NCI-H1436 (cell line): ENCODE data around the gene FGF14.

Experiments
- DNase-seq: peaks from one replicate; lab custom pipeline; 2025; lab: John Stamatoyannopoulos, UW

FGF14 gene

GRCh38 chr13:102310691-102311418, 91.0 kb downstream of the FGF14 start:
- no peak for DNase-seq

GRCh38 chr13:102309110-102309509, 92.7 kb downstream of the FGF14 start:
- DNase-seq = no peak

GRCh38 chr13:102302534-102302933, 99.3 kb downstream of the FGF14 start:
- DNase-seq = no peak

GRCh38 chr13:102300379-102300778, 101.5 kb downstream of the FGF14 start:
- DNase-seq = no peak

GRCh38 chr13:102299366-102299765, 102.5 kb downstream of the FGF14 start:
- DNase-seq = no peak

- no peak for DNase-seq
Observed at GRCh38 chr13:102298051-102298450, 103.8 kb downstream of the FGF14 start.

GRCh38 chr13:102295316-102296048, 106.4 kb downstream of the FGF14 start:
- DNase-seq = no peak

- DNase-seq = no peak
Observed at GRCh38 chr13:102294407-102295018, 107.3 kb downstream of the FGF14 start.

GRCh38 chr13:102293723-102294122, 108.1 kb downstream of the FGF14 start:
- DNase-seq = no peak

- DNase-seq = no peak
Observed at GRCh38 chr13:102291587-102292218, 110.1 kb downstream of the FGF14 start.

- no peak for DNase-seq
Observed at GRCh38 chr13:102289606-102290005, 112.2 kb downstream of the FGF14 start.

GRCh38 chr13:102286326-102286725, 115.5 kb downstream of the FGF14 start:
- DNase-seq = no peak

GRCh38 chr13:102280366-102280765, 121.5 kb downstream of the FGF14 start:
- DNase-seq = no peak

- DNase-seq = no peak
Observed at GRCh38 chr13:102277286-102277685, 124.6 kb downstream of the FGF14 start.

- DNase-seq = no peak
Observed at GRCh38 chr13:102276404-102276803, 125.4 kb downstream of the FGF14 start.

GRCh38 chr13:102275969-102276368, 125.9 kb downstream of the FGF14 start:
- no peak for DNase-seq

- no peak for DNase-seq
Observed at GRCh38 chr13:102273111-102273510, 128.7 kb downstream of the FGF14 start.

- DNase-seq = no peak
Observed at GRCh38 chr13:102267191-102267590, 134.7 kb downstream of the FGF14 start.

- no peak for DNase-seq
Observed at GRCh38 chr13:102261809-102262208, 140.0 kb downstream of the FGF14 start.

GRCh38 chr13:102261316-102261715, 140.5 kb downstream of the FGF14 start:
- no peak for DNase-seq

GRCh38 chr13:102260256-102260655, 141.6 kb downstream of the FGF14 start:
- no peak for DNase-seq

GRCh38 chr13:102255409-102255808, 146.4 kb downstream of the FGF14 start:
- no peak for DNase-seq

- DNase-seq = no peak
Observed at GRCh38 chr13:102251817-102252216, 150.0 kb downstream of the FGF14 start.
